Retinal pigment epithelial cell (primary cell): ENCODE data around the gene BEST1.

ENCODE experiments used
- DNase-seq: peaks from one replicate; pipeline ENCODE4 v3.0.0-alpha.2; 2010; ENCODE audit warnings: low read depth
- H3K4me3 ChIP-seq: 2 replicates; pipeline ENCODE4 v1.5.1; 2011; ENCODE audit warnings: mild to moderate bottlenecking, low read length, control low read depth, moderate library complexity
- CTCF ChIP-seq: conservative IDR thresholded peaks from 2 replicates; pipeline ENCODE4 v1.5.1; 2011; ENCODE audit warnings: low read depth, low read length, control low read depth, inconsistent platforms

The BEST1 gene

DNA sequence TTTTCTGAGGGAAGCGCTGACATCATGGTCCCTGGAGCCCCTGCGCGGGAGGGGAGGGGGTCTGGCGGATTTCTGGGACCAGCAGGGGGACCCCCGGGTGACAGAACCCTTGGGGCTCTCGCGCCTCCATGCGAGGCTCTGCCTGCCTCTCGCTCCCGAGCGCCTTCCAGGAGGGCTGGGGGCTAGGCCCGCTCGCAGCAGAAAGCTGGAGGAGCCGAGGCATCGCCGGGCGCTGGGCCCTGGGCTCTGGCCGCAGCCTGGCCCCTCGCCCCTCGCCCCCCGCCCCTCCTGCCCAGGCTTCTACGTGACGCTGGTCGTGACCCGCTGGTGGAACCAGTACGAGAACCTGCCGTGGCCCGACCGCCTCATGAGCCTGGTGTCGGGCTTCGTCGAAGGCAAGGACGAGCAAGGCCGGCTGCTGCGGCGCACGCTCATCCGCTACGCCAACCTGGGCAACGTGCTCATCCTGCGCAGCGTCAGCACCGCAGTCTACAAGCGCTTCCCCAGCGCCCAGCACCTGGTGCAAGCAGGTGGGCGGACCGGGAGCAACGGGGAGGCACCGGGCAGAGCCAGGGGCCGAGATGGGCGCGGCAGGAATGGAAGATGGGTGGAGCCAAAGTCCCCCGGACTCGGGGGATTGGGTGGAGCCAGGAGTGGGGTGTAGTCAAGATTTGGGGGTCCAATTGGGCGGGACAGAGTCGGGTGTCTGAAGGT is 5.4 kb downstream of the BEST1 start:
- peak overlapping the region; percentile 30 for H3K4me3 ChIP-seq
- no peak for DNase-seq
- TF ChIP-seq CTCF, result no peak

DNA sequence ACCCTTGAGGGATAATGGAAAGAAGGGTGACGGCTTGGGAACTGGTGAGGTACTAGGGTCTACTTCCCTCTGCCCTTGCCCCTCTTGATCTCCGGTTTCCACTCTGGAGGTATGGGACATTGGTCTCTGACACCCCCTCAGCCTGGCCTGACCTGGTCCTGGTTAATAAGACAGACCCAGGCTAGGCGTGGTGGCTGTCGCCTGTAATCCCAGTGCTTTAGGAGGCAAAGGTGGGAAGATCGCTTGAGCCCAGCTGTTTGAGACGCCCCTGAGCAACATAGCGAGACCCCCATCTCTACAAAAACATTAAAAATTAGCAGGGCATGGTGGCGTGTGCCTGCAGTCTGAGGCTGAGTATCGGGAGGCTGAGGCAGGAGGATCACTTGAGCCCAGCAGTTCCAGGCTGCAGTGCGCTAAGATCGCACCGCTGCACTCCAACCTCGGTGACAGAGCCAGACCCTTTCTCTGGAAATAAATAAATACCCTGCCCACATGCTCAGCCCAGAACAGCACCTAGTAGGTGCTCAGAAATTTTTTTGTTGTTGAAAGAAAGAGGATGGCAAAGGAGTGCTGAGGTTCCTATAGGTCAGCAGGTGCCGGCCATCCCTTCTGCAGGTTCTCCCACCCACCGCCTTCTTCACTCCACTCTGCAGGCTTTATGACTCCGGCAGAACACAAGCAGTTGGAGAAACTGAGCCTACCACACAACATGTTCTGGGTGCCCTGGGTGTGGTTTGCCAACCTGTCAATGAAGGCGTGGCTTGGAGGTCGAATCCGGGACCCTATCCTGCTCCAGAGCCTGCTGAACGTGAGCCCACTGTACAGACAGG is 6.3 kb downstream of the BEST1 start:
- DNase-seq, result no peak
- TF ChIP-seq CTCF, result no peak
- no peak overlapping the region for H3K4me3 ChIP-seq

GRCh38 chr11:61957021-61957770 is 7.0 kb downstream of the BEST1 start:
- H3K4me3 ChIP-seq, result no peak overlapping the region
- TF ChIP-seq CTCF, result no peak
- no peak for DNase-seq

DNA sequence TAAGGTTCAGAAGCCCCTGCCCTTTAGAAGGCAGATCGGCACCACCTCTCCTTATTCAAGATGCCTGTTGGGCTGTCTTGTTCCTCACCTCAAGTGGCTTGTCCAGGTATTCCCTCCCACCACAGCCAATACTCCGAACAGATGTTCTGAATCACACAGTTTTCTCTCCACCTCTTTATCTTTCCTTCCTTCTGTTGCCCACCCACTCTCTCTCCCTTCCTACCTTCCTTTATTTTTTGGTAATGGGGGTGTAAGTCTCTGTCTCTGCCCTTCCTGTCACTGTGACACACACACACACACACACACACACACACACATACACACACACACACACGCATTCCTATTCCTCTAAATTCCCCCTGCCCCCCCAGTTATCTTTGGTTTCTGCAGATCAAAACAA is 8.4 kb downstream of the BEST1 start:
- DNase-seq, result no peak
- no peak for TF ChIP-seq CTCF

DNA sequence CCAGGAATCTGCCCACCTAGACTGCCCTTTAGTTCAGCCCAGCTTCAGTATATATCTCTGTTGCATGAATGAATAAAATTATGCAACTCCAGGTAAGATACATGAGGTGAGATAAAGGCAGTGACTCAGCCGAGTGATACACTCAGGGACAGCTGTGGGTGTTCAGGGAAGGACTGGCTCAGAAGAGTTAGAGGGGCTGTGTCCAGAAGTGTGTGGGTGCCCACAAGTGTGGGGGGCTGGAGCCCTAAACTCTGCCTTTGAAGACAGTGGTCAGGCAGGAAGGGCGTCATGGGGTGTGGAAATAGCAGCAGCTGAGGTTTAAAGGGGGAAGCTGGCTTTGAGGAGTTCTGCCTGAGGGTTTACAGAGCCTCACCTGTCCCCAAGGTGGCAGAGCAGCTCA is 9.0 kb downstream of the BEST1 start:
- no peak for DNase-seq
- TF ChIP-seq CTCF, result no peak

More for the DNA sequence above, 8.4 kb downstream of the BEST1 start:
- no peak overlapping the region for H3K4me3 ChIP-seq

DNA sequence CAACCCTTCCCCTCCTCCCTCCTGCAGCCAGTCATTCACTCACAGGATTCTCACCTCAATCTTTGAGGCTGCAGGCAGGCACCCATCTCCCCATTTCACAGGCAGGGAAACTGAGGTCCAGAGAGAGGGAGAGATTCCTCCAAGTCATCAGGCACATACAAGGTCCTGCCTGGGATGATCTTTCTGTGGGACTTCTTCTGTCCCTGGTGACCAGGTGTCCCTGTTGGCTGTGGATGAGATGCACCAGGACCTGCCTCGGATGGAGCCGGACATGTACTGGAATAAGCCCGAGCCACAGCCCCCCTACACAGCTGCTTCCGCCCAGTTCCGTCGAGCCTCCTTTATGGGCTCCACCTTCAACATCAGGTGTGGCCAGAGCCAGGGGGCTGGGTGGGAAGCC is 9.5 kb downstream of the BEST1 start:
- DNase-seq, result no peak
- TF ChIP-seq CTCF, result no peak
- no peak overlapping the region for H3K4me3 ChIP-seq

More for the DNA sequence above, 9.0 kb downstream of the BEST1 start:
- H3K4me3 ChIP-seq, result no peak overlapping the region
